ENCODE results near the gene RPL34.

DNA sequence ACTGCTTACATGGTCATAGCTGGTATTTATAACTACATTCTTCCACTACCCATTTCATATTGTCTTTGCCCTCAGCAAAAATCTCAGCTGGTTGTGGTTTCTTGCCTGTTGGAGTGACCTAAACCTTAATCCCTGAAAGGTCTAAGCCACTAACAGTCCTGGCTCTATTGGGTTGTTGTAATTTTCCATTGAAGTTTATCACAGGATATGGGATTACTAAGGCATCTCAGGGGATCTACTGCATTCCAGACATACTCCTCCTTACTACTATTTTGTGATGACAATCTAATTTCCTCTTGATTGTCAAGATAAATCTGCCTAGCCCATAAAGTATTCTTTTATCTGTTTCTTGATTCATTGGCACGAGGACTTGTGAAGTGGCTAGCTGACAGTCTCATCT lies 23.9 kb downstream of the RPL34 start:
- TF ChIP-seq, protein P1, sequence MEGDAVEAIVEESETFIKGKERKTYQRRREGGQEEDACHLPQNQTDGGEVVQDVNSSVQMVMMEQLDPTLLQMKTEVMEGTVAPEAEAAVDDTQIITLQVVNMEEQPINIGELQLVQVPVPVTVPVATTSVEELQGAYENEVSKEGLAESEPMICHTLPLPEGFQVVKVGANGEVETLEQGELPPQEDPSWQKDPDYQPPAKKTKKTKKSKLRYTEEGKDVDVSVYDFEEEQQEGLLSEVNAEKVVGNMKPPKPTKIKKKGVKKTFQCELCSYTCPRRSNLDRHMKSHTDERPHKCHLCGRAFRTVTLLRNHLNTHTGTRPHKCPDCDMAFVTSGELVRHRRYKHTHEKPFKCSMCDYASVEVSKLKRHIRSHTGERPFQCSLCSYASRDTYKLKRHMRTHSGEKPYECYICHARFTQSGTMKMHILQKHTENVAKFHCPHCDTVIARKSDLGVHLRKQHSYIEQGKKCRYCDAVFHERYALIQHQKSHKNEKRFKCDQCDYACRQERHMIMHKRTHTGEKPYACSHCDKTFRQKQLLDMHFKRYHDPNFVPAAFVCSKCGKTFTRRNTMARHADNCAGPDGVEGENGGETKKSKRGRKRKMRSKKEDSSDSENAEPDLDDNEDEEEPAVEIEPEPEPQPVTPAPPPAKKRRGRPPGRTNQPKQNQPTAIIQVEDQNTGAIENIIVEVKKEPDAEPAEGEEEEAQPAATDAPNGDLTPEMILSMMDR (IDR thresholded peaks at IDR 0.05) = no peak
- no peak for TF ChIP-seq POLR2A (IDR thresholded peaks at IDR 0.05)

All from adrenal gland (tissue), 5 donors.